Activated CD4-positive, alpha-beta T cell treated with anti-CD3 and anti-CD28 coated beads for 1 hour (primary cell): Measurements from ENCODE around the gene METTL16.
"Not testable (repeated sequence)": the region's sequence is repeated elsewhere in the genome, so short reads cannot be mapped to it uniquely, and the experiment has no call there.

Experiments
- DNase-seq: peaks from one replicate; pipeline ENCODE4 v3.0.0-alpha.2; 2020

Gene METTL16

DNA sequence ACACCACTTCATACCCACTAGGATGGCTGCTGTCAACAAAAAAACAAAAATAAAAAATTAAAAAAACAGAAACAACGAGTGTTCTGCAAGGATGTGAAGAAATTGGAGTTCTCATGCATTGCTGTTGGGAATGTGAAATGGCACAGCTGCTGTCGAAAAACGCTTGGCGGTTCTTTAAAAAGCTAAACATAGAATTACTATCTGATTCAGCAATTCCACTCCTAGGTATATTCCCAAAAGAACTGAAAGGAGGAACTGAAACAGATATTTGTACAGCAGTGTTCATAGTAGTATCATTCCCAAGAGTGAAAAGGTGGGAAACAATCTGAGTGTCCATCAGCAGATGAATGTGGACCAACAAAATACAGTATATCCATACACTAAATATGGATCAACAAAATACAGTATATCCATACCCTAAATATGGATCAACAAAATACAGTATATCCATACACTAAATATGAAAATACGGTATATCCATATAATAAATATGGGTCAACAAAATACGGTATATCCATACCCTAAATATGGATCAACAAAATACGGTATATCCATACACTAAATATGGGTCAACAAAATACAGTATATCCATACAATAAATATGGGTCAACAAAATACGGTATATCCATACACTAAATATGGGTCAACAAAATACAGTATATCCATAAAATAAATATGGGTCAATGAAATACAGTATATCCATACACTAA, 8.7 kb downstream of the METTL16 start:
- no peak for DNase-seq

DNA sequence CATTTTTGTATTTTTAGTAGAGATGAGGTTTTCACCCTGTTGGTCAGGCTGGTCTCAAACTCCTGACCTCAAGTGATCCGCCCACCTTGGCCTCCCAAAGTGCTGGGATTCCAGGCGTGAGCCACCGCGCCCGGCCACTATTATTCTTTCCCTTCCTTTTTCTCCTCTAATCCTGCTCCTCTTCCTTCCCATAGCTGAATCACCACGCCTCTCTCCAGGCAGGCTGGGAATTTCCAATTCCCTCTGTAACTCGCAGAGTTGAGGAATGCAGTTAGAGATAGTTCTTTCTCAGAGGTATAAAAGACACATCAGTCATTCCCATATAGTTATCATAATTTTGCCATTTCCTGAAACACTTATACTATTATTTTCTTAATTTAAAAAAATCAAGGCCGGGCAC, 11.2 kb downstream of the METTL16 start:
- DNase-seq: no peak

DNA sequence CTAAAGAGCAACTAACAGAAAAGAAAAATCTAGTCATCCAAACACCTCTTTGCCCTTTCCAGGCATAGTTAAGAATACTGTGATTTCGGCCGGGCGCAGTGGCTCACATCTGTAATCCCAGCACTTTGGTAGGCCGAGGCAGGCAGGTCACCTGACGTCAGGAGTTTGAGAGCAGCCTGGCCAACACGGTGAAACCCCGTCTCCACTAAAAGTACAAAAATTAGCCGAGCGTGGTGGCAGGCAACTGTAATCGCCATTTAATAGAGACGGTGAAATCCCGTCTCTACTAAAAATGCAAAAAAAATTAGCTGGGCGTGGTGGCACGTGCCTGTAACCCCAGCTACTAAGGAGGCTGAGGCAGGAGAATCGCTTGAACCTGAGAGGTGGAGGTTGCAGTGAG, 22.4 kb downstream of the METTL16 start:
- not testable (repeated sequence) for DNase-seq

DNA sequence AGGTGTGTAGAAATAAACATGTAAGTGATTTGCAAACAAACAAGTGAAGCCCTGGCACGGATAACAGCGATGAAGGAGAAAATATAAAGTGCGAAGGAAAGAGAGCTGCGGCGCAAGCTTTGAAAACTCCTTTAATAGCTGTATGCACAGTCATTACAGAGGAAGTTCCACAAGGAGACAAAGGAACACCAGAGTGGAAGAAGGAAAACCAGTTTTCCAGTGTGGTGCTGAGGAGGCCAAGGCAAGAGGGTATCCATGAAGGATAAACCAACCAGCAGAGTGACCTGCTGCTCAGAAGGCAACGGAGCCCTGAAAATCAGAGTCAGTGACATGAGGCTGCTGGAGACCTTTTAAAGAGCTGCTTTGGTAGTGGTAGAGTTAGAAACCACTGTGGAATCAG, 24.4 kb downstream of the METTL16 start:
- DNase-seq: no peak

DNA sequence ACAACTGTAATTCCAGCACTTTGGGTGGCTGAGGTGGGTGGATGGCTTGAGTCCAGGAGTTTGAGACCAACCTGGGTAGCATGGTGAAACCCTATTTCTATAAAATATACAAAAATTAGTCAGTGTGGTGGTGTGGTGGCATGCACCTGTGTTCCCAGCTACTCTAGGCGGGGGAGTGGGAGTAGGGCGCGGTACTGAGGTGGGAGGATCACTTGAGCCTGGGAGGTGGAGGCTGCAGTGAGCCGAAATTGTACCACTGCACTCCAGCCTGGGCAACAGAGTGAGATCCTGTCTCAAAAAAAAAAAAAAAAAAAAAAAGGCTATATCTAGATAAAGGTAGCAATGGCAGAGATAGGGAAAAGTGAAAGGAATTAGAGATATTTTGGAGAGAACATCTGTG, 25.0 kb downstream of the METTL16 start:
- not testable (repeated sequence) for DNase-seq

DNA sequence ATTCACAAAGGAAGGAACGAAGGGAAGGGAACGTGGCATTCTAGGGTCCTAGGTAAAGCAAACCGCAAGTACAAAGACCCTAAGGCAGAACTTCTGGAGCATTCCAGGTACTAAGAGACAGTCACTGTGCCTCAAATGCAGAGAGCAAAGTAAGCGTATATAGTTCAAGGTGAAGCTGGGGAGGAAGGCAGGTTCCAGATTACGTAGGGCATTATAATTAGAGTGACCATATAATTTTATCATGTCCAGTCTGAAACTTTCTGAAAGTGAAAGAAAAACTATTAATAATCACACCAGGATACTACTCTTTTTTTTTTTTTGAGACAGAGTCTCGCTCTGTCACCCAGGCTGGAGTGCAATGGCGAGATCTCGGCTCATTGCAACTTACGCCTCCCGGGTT, 25.7 kb downstream of the METTL16 start:
- DNase-seq: no peak

DNA sequence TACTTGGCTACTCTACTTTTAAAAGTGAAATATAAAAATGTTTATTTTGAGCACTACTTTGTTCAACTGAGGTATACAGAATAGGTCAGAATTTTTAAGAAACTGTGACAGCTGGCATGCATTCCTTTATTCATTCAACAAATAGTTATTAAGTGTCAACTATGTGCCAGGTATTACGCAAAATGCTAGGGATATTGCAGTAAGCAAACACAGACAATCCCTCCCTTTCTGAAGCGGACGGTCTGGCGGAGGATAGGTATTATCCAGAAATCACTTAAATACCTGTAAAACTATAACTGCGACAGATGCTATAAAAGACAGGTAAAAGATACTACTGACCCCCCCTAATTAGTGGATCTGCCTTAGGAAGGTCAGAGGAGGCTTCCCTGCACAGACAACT, 26.1 kb downstream of the METTL16 start:
- no peak for DNase-seq

DNA sequence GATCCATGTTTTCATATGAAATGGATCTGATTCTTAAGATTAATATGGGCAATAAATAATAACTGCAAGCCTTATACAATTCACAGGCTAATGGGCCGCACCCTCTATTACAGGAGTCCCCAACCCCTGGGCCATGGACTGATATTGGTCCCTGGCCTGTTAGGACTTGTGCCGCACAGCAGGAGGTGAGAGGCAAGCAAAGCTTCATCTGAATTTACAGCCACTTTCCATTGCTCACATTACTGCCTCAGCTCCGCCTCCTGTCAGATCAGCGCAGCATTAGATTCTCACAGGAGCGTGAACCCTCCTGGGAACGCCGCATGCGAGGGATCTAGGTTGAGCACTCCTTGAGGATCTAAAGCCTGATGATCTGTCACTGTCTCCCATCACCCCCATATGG, 26.8 kb downstream of the METTL16 start:
- no peak for DNase-seq

DNA sequence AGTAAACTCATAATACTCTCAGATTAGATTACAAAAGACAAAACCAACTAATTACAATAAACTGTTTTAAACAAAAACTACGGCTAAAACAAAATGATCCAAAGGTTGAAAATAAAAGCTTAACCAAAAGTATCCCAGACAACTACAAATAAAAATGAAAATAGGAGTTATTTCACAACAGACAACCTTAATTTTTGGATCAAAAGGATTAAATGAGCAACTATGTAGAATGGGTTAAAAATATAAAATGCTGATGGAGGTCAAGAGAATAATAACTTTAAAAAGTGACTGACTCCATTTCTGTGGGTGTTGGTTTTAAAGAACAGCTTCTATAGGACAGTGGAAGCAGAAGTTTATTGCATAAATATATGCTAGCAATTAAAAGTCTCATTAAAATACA, 28.6 kb downstream of the METTL16 start:
- no peak for DNase-seq

DNA sequence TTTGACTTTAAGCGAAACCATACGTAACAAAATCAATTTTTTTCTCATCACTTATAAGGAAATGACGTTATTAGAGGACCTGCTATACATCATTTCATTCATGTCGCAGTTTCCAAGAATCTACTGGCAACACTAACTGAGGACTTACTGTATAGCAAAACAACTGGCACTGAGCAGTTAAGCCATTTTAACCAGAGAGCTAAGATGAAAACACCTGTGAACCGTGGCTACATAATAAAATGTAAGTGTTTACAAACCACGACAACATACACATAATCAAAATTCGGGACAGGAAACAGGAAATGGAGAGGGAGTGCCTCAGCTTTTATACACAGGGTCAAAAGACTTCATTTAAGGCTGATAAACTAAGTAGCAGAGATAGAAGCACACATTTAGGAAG, 29.5 kb downstream of the METTL16 start:
- DNase-seq: no peak

DNA sequence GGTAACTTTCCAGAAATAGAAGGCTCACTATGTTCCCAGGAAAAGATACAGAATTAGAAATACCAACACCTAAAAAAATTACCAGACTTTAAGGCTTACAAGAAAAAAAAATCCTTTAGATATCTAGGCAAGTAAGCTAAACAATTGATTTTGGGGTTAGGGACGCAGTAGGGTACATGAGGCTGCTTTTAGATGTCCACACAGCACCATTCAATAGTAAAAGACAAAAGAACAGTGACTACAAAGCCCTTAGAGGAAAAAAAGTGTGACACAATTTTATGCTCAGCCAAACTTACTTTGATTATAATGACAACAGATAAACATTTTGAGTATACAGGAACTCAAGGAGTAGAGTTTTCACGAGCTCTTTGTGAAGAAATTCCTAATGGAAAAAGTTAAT, 29.9 kb downstream of the METTL16 start:
- no peak for DNase-seq

DNA sequence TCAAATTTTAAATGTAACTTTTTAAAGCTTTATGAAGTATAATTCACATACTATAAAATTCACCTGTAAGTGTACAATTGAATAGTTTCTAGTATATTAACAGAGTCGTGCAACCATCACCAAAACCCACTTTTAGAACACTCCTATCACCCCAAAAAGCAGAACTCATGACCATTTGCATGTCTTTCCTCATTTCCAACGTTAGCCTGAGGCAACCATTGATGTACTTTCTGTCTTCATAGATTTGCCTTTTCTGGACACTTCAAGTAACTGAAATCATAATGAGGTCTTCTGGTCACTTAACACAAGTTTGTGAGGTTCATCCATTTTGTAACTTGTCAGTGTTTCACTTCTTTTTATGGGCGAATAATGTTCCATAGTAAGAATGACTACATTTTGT, 33.2 kb downstream of the METTL16 start:
- no peak for DNase-seq

DNA sequence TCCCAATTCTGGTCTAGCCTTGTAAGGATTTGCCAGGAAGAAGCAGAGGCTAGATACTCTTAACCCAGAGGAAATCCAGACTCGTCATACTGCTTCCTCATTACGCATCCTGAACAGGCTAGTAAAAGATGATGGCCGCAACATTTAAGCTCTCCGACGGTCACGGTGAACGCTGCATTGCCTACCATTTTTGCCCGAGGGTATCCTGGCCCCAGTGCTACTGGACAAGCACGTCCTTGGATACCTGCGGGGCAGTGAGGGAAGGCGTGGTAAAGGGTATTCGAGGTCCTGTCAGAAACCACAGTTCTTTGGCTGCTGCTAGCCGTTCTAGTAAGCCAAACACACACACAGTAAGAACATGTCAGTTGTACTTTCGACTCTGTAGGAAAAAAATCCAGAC, 36.6 kb downstream of the METTL16 start:
- no peak for DNase-seq

DNA sequence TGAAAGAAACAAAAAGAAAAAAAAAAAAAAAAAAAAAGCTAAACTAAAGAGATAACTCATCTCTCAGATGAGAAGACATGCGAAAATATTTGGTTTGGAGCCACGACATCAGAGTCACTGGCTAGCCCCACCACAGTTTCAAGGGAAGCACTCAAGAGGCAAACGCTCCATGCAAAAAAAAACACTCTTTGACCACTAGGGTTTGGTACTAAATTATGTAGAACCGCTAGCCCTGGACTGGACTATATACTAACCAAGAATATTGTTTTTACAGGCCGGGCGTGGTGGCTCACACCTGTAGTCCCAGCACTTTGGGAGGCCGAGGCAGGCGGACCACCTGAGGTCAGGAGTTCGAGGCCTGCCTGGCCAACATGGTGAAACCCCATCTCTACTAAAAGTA, 37.3 kb downstream of the METTL16 start:
- no peak for DNase-seq

DNA sequence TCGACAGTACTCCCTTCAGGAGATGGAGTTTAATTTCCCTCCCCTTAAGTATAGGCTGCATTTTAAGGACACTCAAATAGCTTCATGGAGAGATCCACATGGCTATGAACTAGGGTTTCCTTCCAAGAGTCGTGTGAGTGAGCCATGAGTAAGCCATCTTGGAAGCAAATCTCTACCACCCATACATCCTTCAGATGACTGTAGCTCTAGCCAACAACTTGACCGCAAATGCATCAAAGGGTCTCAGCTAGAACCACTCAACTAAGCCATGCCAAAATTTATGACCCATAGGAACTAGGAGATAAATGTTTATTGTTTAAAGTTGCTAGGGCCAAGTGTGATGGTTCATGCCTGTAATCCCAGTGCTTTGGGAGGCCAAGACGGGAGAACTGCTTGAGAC, 43.4 kb downstream of the METTL16 start:
- no peak for DNase-seq

DNA sequence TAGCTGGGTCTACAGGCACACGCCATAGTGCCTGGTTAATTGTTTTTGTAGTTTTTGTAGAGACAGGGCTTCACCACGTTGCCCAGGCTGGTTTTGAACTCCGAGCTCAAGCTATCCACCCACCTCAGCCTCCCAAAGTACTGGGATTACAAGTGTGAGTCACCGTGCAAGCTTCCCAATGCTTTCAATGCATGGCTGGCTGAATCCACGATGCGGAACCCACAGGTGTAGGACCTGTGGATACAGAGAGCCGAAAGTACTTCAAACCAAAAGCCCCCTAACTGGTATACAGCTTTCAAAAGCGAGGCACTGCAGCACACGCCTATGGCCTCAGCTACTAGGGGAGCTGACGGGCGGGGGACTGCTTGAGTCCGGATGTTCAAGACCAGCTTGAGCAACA, 44.8 kb downstream of the METTL16 start:
- no peak for DNase-seq

DNA sequence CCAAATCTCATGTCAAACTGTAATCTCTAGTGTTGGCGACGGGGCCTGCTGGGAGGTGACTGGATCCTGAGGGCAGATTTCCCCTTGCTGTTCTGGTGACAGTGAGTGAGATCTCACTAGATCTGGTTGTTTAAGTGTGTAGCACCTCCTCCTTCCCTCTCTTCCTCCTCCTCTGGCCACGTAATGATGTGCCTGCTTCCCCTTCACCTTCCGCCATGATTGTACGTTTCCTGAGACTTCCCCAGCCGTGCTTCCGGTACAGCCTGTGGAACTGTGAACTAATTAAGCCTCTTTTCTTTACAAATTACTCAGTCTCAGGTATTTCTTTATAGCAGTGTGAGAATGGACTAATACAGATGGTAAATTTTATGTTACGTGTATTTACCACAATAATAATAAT, 49.2 kb downstream of the METTL16 start:
- DNase-seq: no peak

DNA sequence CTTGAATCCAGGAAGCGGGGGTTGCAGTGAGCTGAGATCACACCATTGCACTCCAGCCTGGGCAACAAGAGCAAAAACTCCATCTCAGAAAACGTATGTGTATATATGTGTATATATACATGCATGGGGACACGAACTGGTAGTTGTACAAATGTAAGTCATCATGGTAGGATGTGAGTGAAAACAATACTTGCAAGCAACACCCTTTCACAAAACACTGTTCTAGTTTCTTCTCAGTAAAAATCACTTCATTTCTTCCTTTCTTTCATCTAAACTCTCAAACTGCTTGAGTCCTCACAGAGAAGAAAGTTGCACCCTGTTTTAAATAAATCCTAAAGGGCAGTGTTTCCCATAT, 51.8 kb downstream of the METTL16 start:
- no peak for DNase-seq

DNA sequence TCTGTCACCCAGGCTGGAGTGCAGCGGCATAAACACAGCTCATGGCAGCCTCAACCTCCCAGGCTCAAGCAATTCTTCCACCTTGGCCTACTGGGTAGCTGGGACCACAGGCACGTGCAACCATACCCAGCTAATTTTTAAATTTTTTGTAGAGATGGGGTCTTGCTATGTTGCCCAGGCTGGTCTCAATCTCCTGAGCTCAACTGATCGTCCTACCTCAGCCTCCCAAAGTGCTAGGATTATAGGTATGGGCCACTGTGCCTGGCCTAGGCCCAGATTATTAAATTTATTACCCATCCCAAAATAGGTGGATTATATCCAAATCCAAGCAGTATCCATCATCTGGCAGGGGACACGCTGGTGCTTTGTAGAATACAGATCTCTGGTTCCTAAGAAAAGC, 53.8 kb downstream of the METTL16 start:
- no peak for DNase-seq

DNA sequence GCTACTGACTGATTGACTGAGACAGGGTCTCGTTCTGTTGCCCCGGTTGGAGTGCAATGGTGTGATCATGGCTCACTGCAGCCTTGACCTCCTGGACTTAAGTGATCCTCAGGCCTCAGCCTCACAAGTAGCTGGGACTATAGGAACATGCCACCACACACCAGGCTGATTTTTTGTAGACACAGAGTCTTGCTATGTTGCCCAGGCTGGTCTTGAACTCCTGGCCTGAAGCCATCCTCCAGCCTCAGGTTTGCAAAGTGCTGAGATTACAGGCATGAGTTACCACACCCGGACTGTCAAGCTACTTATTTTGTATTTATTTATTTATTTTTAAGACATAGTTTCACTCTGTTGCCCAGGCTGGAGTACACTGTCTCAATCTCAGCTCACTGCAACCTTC, 55.2 kb downstream of the METTL16 start:
- no peak for DNase-seq

DNA sequence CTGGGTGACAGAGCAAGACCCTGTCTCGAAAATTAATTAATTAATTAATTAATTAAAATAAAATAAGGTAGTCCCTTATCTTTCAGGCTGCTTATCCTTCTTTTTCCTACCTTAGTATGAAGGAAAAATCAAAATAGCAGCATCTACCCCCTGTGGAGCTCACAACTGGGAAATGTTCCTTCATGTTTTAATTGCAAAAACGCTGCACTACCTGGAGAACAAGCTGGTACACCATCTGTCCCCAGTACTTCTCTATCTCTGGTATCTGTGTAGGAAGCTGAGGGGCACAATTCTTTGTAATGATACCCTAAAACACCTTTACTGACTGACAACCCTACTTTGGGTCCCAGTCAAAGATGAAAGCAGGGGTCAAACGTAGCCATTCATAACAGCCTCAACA, 55.7 kb downstream of the METTL16 start:
- no peak for DNase-seq

DNA sequence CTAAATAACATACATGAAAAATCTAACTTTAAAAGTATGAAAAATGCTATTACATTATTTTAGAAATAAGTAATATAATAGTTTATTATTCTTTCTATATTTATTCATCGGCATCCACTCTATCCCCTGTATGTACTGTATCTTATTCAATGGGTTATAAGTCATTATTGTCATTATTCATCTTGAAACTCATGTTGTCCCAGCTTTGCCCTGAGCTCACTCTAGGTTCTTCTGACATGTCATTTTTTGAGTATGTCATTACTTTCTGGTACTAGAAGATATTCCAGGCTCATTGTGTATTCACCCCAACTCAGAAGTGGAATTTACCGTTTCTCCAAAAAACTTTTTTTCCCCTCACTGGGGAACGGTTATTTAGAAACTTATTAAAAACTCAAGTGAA, 57.8 kb downstream of the METTL16 start:
- DNase-seq: no peak

DNA sequence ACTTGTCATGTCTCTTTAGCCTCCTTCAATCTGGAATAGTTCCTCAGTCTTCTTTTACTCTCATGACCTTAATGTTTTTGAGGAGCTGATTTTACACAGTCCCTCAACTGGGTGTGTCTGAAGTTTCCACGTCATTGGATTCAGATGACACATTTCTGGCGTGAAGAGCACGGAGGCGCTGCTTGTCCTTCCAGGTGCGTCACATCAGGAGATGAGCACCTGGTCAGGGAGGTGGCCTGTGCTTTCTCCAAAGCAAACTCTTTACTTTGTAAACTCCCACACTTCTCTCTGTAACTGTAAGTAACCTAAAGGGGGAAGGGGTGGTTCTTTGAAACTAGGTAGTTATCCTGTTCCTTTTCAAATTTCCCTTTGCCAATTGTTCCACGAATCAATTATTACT, 58.4 kb downstream of the METTL16 start:
- no peak for DNase-seq

DNA sequence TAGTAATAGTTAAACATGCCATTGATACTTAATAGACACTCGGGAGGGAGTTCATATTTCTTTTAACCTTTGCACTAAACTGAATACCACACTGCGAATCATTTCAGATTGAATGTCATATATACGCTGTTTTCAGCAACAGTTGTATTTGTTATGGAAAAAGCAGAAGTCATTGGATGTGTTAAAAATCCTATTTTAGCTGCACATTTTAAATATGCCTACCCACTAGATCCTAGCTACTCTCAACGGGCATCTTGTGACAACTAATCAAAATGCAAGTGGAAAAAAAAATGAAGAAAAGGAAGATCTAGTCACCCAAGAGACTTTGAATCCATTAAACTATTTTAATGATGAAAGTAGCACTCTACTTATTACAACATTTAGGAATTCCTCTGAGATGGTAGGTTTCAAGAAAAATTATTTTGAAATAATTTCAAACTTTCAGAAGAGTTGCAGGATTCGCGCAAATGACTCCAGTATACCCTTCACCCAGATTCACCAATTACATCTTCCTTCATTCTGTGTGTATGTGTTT, 59.4 kb downstream of the METTL16 start:
- DNase-seq: no peak

DNA sequence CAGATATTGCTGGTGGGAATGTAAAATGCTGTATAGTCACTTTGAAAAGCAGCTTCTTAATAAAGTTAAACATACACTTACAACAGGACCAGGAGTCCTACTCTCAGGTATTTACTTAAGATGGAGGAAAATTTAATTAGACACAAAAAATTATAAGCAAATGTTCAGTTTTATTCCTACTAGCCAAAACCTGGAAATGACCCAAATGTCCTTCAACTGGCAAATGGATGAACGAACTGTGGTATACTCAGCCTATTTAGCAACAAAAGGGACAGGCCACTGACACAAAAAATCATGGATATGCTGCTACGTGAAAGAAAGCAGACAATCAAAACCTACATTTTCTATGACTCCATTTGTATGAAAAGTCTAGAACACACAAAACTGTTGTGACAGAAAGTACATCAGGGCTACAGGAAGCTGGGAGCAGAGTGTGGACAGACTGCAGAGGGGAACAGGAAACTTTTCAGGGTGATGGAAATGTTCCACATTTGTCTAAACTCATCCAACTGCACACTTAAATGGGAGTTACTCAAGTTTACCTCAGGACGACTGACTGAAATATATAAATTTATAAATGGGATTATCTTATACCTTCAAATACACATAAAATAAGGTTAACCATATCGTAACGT, 61.6 kb downstream of the METTL16 start:
- no peak for DNase-seq
